Hepatocyte (in vitro differentiated cells): ENCODE results near the gene FYN. TPM values are rescaled to one million over a fixed set of nuclear protein-coding genes. Genes with fewer than 3 reads are reported as not detected.

ENCODE experiments used
- DNase-seq: peaks from one replicate; pipeline ENCODE4 v3.0.0-alpha.2; 2016; ENCODE audit warnings: low spot score
- H2AFZ ChIP-seq: fragments of 200-600 bp; sonication (generic); 2 replicates; pipeline ENCODE4 v1.6.0; 2016; ENCODE audit warnings: antibody characterized with exemption, mild to moderate bottlenecking
- H3K27ac ChIP-seq: fragments of 200-600 bp; sonication (generic); 2 replicates; pipeline ENCODE4 v1.5.1; 2016; ENCODE audit warnings: mild to moderate bottlenecking
- H3K27me3 ChIP-seq: fragments of 200-600 bp; sonication (generic); 2 replicates; pipeline ENCODE4 v1.6.1; 2016
- H3K36me3 ChIP-seq: fragments of 200-600 bp; sonication (generic); replicated peaks from 2 replicates; pipeline ENCODE4 v1.5.1; 2016; ENCODE audit warnings: low read depth; ENCODE audit not compliant: insufficient read depth
- H3K4me1 ChIP-seq: fragments of 200-600 bp; sonication (generic); 2 replicates; pipeline ENCODE4 v1.5.1; 2016; ENCODE audit warnings: mild to moderate bottlenecking, moderate library complexity; ENCODE audit not compliant: insufficient read depth
- H3K4me2 ChIP-seq: fragments of 200-600 bp; sonication (generic); 2 replicates; pipeline ENCODE4 v1.6.0; 2016
- H3K4me3 ChIP-seq: fragments of 200-600 bp; sonication (generic); 2 replicates; pipeline ENCODE4 v1.5.1; 2016; ENCODE audit warnings: mild to moderate bottlenecking
- H3K79me2 ChIP-seq: fragments of 200-600 bp; sonication (generic); 2 replicates; pipeline ENCODE4 v1.6.0; 2017; ENCODE audit warnings: mild to moderate bottlenecking
- H3K9me2 ChIP-seq: fragments of 200-600 bp; sonication (generic); replicated peaks from 2 replicates; pipeline ENCODE4 v1.6.0; 2017; ENCODE audit warnings: mild to moderate bottlenecking; ENCODE audit not compliant: insufficient read depth
- H3K9me3 ChIP-seq: fragments of 200-600 bp; sonication (generic); 2 replicates; pipeline ENCODE4 v1.5.1; 2016; ENCODE audit warnings: low read depth, mild to moderate bottlenecking
- H4K20me1 ChIP-seq: fragments of 200-600 bp; sonication (generic); 2 replicates; pipeline ENCODE4 v1.6.0; 2016; ENCODE audit warnings: mild to moderate bottlenecking; ENCODE audit not compliant: insufficient read depth, poor library complexity, severe bottlenecking
- EZH2 ChIP-seq: fragments of 200-600 bp; sonication (generic); IDR thresholded peaks from 2 replicates; pipeline ENCODE4 v1.6.1; 2016; ENCODE audit warnings: antibody characterized with exemption, mild to moderate bottlenecking, borderline replicate concordance
- EZH2phosphoT487 ChIP-seq: fragments of 200-600 bp; sonication (generic); IDR thresholded peaks from one replicate; pipeline ENCODE4 v1.6.1; 2018; ENCODE audit warnings: antibody characterized with exemption, mild to moderate bottlenecking, low read depth, moderate library complexity; ENCODE audit not compliant: unreplicated experiment, severe bottlenecking
- WGBS: methylation state at CpG from one replicate; pipeline ENCODE4 v1.1.6; 2016; ENCODE audit warnings: low lambda C conversion rate; ENCODE audit errors: missing lambda C conversion rate; 5-methylcytosine and 5-hydroxymethylcytosine counted together
- polyA plus RNA-seq: library from polyadenylated mRNA; unstranded; fragments of >200 nt; fragmentation: Nextera tagmentation; extraction: Ambion mirVana; gene quantifications from 2 replicates; pipeline ENCODE4 v1.2.1, GENCODE V29; 2016
- total RNA-seq: library from RNA; depleted of rRNA; stranded (reverse); fragments of >200 nt; gene quantifications from 2 replicates; pipeline ENCODE4 v1.2.3, GENCODE V29; 2014
- TF ChIP-seq, protein P1 (sequence below): fragments of 200-600 bp; sonication (generic); IDR thresholded peaks from 2 replicates; pipeline ENCODE4 v1.5.1; 2016; ENCODE audit warnings: antibody characterized with exemption, mild to moderate bottlenecking; ENCODE audit not compliant: poor library complexity

FYN gene
- total and polyA plus RNA-seq, 2 experiments from 2014 or later, result 40.0 to 70.1 TPM

DNA sequence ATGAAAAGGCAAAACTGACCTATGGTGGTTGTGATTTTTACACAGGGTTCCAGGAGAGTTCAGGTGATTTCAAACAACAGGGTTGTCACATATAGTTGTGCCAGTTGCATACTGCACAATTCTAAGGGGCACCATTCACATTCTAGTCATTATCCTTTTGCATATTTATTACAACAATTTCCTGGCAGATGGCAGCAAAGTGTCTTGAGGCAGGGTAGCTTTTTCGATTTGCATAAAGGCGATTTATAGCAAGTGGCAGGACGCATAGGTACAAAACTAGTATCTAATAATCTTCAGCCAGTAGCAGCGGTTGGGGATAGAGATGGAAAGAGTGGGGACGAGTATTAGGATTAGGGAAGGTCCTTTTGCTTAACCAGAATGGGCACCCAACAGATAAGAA lies 221.1 kb downstream of the FYN start:
- H3K27me3 ChIP-seq, result no peaks in the 10 kb centered on the region
- no peaks in the 10 kb centered on the region for H3K36me3 ChIP-seq
- H2AFZ ChIP-seq, result no peak overlapping the region
- no peak overlapping the region for H3K4me3 ChIP-seq
- TF ChIP-seq, protein P1, sequence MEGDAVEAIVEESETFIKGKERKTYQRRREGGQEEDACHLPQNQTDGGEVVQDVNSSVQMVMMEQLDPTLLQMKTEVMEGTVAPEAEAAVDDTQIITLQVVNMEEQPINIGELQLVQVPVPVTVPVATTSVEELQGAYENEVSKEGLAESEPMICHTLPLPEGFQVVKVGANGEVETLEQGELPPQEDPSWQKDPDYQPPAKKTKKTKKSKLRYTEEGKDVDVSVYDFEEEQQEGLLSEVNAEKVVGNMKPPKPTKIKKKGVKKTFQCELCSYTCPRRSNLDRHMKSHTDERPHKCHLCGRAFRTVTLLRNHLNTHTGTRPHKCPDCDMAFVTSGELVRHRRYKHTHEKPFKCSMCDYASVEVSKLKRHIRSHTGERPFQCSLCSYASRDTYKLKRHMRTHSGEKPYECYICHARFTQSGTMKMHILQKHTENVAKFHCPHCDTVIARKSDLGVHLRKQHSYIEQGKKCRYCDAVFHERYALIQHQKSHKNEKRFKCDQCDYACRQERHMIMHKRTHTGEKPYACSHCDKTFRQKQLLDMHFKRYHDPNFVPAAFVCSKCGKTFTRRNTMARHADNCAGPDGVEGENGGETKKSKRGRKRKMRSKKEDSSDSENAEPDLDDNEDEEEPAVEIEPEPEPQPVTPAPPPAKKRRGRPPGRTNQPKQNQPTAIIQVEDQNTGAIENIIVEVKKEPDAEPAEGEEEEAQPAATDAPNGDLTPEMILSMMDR, result no peak
- TF ChIP-seq EZH2phosphoT487, result no peak
- no peaks in the 10 kb centered on the region for H3K79me2 ChIP-seq
- no peak for DNase-seq
- no peaks in the 10 kb centered on the region for H3K4me1 ChIP-seq
- H3K9me2 ChIP-seq, result no peaks in the 10 kb centered on the region
- no peak overlapping the region for H3K27ac ChIP-seq
- H4K20me1 ChIP-seq, result no peaks in the 10 kb centered on the region
- no peak overlapping the region for H3K4me2 ChIP-seq
- no peaks in the 10 kb centered on the region for H3K9me3 ChIP-seq
- 88% methylated on average over 5 of the region's 5 CpGs for WGBS

GRCh38 chr6:111651185-111652034 lies 221.8 kb downstream of the FYN start:
- Histone ChIP-seq H4K20me1 (no peaks in the 10 kb centered on the region), H3K9me3 (no peaks in the 10 kb centered on the region), H3K4me3 (no peak overlapping the region), H2AFZ (no peak overlapping the region), H3K9me2 (no peaks in the 10 kb centered on the region), H3K4me1 (no peaks in the 10 kb centered on the region), H3K79me2 (no peaks in the 10 kb centered on the region), H3K4me2 (no peak overlapping the region), H3K27me3 (no peaks in the 10 kb centered on the region), H3K27ac (no peak overlapping the region), H3K36me3 (no peaks in the 10 kb centered on the region)
- 85% methylated on average over 13 of the region's 13 CpGs for WGBS
- no peak for DNase-seq
- no peak for TF ChIP-seq EZH2
- TF ChIP-seq, protein P1, result no peak
- no peak for TF ChIP-seq EZH2phosphoT487

- H3K27me3 ChIP-seq, result no peaks in the 10 kb centered on the region
- H3K79me2 ChIP-seq, result no peaks in the 10 kb centered on the region
- no peak overlapping the region for H2AFZ ChIP-seq
- no peak overlapping the region for H3K4me3 ChIP-seq
- no peaks in the 10 kb centered on the region for H3K9me3 ChIP-seq
- DNase-seq, result no peak
- 75% methylated on average over 9 of the region's 9 CpGs for WGBS
- H4K20me1 ChIP-seq, result no peaks in the 10 kb centered on the region
- no peaks in the 10 kb centered on the region for H3K4me1 ChIP-seq
- no peak overlapping the region for H3K27ac ChIP-seq
- no peaks in the 10 kb centered on the region for H3K9me2 ChIP-seq
- no peak overlapping the region for H3K4me2 ChIP-seq
- TF ChIP-seq EZH2, result no peak
- TF ChIP-seq, protein P1, result no peak
- TF ChIP-seq EZH2phosphoT487, result no peak
- H3K36me3 ChIP-seq, result no peaks in the 10 kb centered on the region
Measured at GRCh38 chr6:111650049-111650448, 223.2 kb downstream of the FYN start.

- no peak overlapping the region for H3K4me3 ChIP-seq
- 95% methylated on average over 5 of the region's 5 CpGs for WGBS
- no peaks in the 10 kb centered on the region for H4K20me1 ChIP-seq
- H3K4me2 ChIP-seq, result no peak overlapping the region
- no peaks in the 10 kb centered on the region for H3K9me3 ChIP-seq
- TF ChIP-seq, protein P1, result no peak
- TF ChIP-seq EZH2phosphoT487 (no peak), EZH2 (no peak)
- H3K4me1 ChIP-seq, result no peaks in the 10 kb centered on the region
- no peaks in the 10 kb centered on the region for H3K27me3 ChIP-seq
- no peaks in the 10 kb centered on the region for H3K79me2 ChIP-seq
- no peaks in the 10 kb centered on the region for H3K9me2 ChIP-seq
- H3K36me3 ChIP-seq, result no peaks in the 10 kb centered on the region
- no peak overlapping the region for H2AFZ ChIP-seq
- no peak overlapping the region for H3K27ac ChIP-seq
- no peak for DNase-seq
Measured at GRCh38 chr6:111648100-111648499, 225.2 kb downstream of the FYN start.
